Left hindlimb (tissue), 1 donor: Measurements from ENCODE around the gene NUDT22.

Experiments
- DNase-seq: peaks from one replicate; pipeline ENCODE4 v3.0.0-alpha.2; 2018

Gene NUDT22

DNA sequence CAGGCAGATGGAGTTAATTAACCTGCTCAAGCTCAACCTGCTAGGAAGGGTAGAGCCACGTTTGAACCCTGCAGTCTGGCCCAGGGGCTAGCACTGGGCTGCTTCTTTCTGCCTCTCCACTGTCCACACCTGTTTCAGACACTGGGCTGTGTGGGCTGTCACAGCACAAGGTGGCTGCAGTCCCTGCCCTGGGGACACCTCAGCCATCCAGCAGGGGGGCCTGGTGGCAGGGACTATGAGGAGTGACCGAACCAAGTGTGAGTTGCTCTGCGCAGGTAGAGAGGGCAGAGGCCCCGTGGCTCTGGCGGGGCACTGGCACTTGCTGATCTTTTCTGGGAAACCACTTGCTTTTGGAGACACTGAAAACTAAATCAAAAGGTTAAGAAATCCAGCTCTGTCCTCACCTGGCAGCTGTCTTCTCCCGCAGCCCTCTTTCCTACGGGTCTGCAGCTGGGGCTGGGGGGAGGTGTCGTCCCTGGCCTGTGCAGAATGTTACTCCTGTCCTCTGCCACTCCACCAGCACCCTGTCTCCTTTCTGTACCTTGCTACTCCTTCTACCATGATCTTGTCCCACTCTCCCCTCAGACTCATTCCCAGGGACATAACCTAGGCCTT is 52.6 kb downstream of the NUDT22 start:
- no peak for DNase-seq
